ENCODE data around the gene ATG14.
"Not testable (repeated sequence)": the region's sequence is repeated elsewhere in the genome, so short reads cannot be mapped to it uniquely, and the experiment has no call there.

Gene ATG14

DNA sequence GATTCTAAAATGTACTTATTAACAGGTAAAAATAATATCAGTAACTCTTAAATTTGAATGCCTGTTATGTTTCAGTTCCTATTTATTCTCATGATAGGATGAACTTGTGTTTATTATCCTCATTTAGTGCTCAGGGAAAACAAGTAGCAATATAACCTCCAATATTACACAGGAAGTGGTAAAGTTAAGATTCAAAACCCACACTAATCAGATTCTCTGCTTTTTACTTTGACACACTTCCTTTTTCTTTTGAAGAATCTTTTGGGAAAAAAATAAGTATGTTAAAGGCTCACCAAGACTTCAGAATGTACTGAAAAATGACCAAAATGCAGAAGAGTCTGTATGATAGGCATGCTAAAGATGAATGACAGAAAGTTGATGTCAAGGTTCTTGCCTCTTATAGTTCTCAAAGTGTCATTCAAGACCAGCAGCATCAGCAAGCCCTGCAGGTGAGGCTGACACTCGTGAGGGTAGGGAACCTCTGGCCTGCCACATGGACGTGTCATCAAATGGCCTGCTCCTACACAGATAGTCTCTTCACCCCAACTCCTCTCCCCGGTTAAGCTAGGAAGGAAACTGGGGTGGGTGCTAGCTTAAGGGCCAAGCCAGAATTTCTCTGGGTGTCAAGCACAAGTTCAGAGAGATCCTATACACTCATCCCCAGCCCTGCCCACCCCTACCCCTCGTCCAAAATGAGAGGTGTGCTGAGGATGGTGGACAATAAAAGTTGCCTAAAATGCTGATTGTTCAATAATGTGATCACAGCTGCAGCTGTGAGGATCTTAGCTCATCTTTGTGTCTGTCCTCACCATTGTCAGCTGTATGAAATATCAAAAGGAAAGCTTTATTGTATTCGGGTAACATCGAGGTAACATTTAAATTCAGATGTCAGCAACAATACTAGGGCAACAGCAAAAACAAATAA is 22.5 kb upstream of the ATG14 start:
- peak; percentile 23 for DNase-seq

DNA sequence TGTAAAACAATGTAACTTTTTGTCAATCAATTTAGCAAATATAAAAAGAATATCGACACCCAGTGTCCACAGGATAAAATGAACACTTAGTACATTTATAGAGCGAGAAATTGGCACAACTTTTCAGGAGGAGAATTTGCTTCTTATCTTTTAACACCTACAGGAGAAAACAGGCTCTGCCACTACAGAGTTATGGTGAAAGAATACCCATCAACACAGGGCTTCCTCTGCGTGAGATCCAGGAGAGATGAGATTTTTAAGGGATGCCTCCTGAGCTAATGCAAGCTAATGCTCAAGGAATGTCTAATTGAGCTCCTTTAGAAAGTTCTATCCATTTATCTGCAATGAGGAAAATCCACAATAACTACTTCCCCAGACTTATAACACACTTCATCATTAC is 21.0 kb upstream of the ATG14 start:
- DNase-seq = no peak

DNA sequence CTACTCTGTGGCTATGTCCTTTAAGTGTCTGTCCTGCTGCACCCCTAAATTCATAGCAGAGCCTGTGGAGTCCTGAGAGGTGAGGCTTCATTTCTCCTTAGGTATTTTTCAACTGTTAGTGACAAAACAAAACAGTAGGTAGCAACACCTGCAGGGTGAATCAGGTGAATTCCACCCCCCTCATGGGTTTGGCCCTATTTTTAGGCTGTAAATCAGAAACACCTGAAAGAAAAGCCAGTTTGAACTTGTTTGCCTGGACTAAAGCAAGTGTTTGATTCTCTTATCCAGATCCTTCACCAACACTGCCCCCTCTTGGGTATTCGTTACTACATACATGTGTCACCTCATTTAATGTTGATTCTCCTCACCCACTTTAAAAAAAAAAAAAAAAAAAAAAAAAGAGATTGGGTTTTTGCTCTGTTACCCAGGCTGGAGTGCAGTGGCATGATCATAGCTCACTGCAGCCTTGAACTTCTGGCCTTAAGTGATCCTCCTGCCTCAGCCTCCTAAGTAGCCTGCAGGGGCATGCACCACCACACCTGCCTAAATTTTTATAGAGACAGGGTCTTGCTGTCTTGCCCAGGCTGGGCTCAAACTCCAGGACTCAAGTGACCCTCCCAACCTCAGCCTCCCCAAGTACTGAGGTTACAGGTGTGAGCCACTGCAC is 18.5 kb upstream of the ATG14 start:
- DNase-seq = peak; percentile 63

DNA sequence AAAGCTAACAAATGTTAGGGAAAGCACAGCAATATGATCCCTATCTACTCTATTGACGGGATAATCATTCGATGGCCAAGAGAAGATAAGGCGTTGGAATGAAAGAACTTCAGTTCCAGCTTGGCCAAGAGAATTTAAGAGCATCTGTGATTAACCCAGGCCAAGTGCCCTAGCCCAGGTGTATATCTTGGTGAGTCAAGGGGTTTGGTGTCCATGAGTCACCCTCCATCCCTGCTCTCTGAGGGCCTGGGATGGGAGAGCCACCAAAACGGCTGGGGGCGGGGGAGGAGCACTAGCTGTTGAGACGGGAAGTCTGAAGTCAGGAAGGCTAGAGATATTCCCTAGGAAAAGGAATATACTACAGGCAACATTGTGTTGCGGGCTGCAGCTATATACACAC is 15.8 kb upstream of the ATG14 start:
- no peak for DNase-seq

DNA sequence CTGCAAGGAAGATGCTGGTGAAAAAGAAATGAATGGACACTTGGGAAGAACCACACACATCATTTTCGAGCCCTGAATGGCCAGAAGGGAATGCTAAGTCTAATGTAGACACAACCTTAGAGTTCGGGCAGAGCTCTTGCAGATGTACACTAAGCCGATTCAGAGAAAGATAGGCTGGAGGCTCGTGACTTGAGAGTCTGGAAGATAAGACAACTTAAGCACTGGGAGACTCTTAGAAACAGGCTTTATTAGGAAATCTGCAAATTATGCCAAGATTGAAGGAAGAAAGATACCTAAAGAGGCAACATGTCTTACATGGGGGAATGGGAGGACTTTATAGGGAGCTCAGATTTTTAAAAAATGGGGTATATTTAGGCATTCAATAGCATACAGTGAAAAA is 15.3 kb upstream of the ATG14 start:
- DNase-seq = no peak

DNA sequence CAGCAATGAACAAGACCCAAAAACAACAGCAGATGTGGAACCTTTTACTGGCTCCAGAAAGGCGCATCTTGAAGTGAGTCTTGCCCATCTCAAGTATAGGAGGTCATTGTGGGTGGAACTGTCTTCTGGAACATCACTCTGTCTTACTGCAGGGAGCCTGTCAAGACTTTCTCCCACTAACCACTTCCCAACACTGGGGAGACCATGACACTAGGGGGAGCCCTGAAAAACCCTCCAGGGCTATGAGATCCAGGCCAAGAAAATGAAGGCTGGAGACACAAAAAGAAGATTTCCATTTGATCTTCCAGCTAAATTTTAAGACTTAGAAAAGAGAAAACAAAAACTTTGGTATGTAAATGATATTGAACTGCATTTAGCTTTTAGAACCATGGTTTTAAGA is 13.5 kb upstream of the ATG14 start:
- no peak for DNase-seq

DNA sequence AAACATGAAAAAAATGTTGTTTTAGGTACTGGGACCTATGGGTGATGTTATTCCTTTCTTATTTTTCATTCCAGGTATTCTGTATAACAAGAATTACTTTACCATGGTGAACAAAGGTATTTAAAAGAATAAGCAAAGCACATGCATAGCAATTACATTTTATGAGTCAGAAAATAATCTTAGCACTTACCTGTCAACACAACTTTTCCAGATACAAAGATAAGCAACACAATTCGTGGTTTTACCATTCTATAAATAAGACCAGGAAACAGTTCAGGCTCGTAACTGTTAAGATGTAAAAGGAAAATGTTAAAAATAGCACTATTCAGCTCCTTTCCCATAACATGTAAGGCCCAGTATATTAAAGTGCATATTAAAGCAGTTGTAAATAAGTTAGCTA is 12.3 kb upstream of the ATG14 start:
- no peak for DNase-seq

DNA sequence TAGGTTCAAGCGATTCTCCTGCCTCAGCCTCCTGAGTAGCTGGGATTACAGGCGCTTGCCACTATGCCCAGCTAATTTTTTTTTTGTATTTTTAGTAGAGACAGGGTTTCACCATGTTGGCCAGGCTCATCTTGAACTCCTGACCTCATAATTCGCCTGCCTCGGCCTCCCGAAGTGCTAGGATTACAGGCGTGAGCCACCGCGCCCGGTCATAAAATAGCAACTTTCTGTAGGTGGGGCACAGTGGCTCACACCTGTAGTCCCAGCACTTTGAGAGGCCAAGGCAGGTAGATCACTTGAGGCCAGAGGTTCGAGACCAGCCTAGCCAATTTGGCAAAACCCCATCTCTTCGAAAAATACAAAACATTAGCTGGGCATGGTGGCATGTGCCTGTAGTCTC is 10.7 kb upstream of the ATG14 start:
- not testable (repeated sequence) for DNase-seq

DNA sequence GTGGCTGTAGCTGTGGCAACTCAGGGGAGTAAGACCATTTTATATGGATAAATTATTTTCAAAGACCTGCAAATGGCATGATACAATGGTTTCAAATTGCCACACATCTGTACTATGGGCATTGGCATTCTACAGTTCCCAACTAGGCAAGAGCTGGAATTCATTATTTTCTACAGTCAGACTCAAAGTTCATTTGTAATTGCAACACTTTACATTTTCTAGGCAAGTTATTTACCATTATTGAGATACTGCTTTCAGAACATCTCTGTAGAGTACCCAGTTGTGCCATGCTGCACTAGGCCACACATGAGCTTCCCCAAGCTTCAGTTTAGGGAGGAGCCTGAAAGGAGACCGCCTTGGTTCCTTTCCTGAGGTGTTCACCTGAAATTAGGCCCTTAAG is 8.0 kb upstream of the ATG14 start:
- no peak for DNase-seq

DNA sequence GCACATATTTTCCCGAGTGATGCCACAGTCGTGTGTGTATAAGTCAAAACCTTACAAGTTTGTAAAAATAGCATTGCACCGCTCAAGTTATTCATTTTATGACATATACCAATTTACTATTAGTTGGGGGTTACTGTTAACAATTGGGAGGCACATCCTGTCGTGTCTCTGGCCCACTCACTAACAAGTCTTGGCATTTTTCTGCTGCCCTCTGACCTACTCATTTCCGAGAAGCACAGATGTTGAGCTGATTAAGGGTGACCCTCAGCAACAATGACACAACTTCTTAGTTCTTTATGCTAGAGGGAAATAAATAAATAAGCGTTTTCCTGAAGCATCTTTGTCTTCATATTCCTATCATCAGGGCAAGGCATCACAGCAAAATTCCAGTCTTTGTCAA is 6.8 kb upstream of the ATG14 start:
- DNase-seq = no peak

DNA sequence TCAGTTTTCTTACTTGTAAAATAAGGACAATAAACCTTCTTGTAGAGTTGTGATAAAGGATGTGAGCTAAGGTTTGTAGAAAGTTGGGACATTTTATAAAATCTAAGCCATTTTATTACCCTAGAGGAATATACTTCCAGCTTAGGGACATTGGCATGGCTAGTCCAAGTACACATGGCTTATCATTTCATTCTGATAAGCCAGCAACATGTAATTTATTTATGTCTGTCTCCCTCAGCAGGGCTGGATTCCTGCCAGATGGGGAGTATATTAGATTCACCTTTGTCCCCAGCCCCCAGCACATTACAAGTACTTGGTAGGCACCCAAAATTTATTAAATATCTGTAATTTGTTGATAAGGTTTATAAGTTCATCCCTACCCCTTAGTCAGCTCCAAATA is 6.3 kb upstream of the ATG14 start:
- DNase-seq = no peak

DNA sequence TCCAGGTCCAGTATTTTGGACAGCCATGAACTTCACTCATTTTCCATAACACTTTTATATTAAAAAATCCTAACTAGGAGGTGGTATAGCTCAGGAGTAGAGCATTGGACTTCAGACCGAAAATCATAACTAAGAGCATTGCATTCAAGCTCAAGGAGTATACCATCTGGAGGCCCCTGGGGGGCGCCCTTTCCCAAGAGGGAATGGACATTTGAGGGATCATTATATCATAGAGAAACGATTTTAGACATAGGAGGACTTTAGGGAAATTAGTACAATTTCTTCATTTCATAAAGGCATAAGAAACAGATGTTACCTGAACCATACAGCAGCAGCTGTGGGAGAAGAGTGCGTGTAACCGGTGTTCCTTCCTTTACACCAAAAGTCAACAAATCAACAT is 5.2 kb upstream of the ATG14 start:
- DNase-seq = peak; percentile 30

DNA sequence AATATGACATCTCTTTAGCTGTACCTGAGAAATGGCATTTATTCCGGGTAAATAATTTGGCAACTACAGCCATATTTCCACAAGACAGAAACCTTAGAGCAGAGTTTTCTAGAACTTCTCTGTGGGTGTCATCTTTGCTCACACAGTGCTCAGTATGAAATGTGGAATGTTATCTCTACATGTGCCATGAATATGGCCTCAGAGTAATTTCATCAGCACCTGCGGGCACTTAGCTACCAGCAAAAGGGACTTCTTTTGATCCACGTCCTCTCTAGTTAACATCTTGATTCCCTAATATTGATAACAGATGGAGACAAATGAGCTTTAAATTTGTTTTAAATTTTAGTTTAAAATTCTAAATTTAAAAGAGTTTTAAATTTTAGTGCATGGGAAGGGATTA is 2.9 kb upstream of the ATG14 start:
- DNase-seq = no peak

DNA sequence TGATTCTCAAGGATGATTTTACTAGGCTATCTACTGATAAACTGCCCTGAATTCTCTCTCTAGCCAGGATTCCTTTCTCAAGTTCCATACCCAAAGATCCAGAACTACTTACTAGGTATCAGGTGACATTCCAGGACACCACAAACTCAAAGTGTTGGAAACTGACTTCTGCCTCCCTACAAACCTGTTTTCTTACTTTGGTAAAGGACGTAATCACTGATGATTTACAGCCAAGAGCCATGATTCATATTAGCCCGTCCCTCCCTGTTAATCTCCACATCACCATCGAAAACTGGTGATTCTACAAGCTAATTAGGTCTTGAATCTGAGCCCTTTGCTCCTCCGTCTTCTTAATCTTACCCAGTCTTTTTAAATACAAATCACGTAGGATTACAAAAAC is 1.0 kb upstream of the ATG14 start:
- no peak for DNase-seq

DNA sequence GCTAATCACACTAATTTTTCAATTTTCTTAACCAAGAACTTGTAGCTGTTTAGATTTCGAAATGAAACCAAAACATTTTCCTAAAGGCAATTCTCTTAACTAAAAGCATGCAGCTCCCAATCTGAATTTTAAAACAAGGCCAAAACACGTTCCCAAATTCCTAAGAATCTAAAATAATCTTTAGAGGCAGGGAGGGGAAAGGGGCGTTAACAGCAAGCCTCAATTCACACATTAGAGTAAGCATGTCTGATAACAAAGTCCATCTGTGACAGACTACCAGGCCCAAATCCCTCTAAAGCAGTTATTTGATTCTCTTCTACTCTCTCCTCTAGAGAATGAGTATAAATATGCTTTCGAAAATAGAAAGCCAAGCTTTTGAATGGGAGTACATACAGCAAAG is 754 bp downstream of the ATG14 start:
- no peak for DNase-seq

DNA sequence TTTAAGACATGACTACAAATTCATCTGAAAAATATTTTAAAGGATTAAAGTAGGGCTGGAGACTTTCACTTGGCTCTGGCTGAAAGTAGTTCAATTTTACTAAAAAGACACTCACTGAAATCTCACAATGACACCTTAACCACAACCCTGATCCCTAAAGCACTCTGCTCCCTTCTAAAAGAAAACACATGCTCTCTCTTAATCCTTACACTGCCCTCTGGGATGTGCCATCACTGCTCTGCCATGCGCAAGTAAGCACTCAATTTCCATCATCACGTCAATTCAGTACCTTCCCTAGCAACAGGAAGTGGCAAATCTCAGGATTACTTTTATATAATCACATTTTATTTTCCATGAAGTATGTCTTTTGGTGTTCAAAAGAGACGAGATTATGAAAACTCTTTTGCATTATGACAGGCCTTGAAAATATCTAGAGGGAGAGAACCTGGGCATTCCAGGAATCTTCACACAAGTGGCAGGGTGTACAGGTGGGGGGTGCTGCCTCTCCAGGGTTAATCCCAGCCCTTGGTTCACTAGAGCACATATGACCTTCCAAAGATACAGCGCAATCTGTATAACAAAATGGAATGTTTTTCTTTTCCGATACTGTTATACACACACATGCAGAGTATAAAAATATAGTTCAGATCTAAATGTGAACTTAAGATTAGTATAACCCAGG is 7.3 kb downstream of the ATG14 start:
- DNase-seq = no peak

DNA sequence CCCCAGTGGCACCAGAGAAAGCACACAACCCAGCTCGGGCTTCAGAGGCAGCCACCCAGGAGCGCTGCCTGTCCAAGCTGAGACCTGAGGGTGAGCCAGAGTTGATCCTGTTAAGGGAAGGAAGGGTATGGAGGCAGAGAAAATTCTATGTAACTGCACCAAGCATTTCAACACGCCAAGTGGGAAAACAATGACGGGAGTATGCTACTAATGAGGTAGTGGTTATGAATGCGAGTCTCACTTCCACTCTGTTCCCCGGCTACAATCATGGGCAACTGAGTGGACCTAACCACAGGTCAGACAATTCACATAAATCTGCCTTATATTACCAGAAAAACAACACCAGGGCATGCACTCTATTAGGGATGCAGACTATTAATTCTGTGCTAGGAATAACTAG is 9.9 kb downstream of the ATG14 start:
- DNase-seq = no peak

DNA sequence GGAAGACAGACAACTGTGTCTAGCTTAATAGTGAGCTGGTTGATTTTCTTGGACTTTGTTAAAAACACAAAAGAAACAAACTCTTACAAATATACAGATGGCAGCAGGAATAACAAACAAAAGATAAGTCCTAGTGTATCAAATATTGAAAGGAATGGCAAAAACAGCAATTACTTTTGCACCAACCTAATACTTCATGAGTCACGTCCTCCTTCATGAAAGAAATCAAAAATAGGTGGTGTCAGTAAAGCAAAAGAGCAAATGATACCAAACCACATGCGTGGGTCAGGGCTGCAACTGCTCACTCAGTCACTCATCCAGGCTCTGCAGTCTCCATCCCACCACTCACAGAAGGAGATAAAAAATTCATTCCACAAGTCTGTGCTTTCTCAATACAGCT is 11.8 kb downstream of the ATG14 start:
- DNase-seq = no peak

DNA sequence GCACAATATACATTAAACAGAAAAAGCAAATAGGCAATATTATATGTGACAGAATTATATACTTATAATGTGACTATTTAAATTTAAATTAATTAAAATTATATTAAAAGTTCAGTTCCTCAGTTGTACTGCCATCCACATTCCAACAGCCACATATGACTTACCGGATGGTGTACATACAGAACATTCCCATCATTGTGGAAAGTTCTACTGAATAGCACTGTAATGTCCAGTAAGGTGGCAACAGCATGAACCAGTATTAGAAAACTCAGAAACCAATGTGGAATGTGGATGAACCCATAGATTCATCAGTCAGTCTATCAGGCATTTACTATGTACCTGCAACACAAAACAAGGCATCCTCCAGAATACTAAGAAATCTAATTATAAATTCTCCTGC is 12.4 kb downstream of the ATG14 start:
- DNase-seq = no peak

DNA sequence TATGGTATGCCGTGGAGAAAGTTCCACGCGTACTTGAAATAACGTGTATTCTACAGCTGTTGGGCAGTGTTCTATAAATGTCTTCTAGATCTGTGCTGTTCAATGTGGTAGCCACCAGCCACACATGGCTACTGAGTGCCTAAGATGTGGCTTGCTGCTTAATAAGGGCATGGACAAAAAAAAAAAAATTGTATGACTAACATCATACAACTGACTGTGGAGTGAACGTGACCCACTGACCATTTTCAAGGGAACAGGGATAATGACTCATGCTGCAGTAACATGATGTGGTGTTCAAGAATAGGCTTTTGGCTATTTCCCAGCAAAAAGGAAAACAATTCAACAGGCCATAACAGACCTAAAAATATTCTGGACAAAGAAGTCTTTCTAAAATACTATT is 13.0 kb downstream of the ATG14 start:
- DNase-seq = no peak

DNA sequence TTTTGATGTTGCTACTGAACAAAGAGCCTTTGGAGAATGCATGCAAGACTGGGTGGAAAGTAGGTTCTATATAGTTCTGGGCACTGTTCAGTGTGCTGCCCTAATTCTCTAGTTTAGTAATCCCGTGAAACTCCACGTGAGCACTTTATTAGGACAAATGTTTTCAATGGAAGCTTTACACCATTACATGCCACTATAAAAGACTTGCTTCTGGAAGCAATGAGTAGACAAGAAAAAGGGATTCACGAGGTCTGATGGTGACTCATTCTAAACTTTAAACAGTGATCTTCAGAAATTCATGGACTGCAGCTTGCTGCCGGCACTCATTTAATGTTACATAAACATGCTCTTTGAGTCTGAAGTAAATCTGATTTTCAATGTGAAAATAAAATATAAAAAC is 22.3 kb downstream of the ATG14 start:
- DNase-seq = no peak

DNA sequence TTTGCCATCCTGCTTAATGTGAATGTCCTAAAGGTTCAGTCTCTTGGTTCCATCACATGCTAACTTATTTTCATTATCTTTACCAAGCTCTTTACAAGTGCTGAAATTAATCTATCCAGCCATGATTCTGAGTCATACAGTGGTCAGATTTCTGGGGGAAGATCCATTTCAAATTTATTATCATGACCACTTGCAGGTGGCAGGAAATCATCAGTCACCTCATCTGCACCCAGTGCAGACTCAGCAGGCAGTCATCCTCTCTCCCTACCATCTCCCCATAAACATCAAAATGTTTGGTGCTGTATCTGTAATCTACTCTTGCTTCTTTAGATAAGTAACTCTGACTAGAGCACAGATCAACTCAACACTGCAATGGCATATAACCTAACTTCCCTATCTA is 23.5 kb downstream of the ATG14 start:
- DNase-seq = no peak

DNA sequence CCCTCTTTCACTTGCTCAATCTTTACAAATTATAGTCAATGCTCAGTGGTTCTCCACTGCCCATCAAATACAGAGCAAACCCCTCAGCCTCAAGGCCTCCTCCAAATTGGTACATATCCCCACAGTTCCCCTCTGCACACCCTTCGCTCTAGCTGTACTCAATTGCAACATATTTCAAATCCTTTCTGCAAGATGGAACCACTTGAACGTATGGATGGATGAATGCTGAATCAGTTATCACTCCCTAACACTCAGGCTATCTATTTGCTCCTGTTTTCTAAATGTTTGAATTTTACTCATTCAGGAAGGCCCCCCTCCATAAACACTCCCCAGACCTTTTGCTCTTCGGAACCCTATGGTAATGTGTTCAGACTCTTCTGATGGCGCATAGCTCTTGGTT is 24.5 kb downstream of the ATG14 start:
- no peak for DNase-seq

Measured in CD4-positive, alpha-beta T cell treated with Interleukin-6 for 4 hours (primary cell).